ENCODE measurements around the gene AMIGO3. TPM values are rescaled to one million over a fixed set of nuclear protein-coding genes. Genes with fewer than 3 reads are reported as not detected.

Gene AMIGO3
- total RNA-seq, 1 donor from 2014 or later = not detected

DNA sequence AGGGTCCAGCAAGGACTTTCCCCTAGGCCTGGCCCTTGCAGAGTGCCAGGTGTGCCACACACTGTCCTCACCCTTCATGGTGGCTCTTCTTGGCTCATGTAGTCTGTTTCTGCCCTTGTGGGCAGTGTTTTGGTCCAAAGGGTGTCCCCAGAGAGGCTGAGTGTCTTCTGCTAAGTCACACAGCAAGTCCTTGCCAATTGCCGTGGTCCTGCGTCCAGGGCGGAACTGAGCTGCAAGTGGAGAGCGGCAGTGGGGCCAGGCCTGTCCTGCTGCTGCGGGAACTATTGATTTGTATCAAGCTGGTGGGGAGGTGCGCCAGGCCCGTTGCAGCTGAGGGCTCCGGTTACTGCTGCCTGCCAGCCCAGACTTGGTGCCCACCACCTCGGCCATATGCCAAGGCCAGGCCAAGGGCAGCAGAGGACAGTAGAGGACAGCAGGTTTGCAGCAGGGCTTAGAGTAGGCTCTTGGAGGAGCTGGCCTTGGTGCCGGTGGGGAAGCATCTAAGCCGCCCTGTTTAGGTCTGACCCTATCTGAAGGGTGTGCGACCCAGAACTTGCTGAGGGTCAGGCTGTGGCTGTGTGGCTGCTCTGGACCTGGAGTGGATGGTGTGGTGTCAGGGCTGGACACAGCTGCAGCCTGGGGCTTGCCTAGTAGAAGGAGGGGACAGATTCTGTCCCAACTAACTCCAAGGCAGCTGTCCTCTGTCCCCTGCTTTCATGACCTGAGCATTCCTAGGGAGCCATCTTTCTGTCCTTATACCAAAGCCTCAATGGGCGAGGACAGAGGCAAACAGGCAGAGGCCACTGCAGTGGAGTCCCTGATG, 4.5 kb downstream of the AMIGO3 start:
- H3F3A ChIP-seq (ENCODE audit: low read depth) = peaks cover 14% of the 10 kb centered on the region
- no peak overlapping the region for H3K4me2 ChIP-seq
- peaks cover 3% of the 10 kb centered on the region for H3K4me1 ChIP-seq
- H3K27ac ChIP-seq = no peak overlapping the region
- H3K27me3 ChIP-seq = peaks cover 8% of the 10 kb centered on the region
- H3K27me3 Mint-ChIP-seq (ENCODE audit: insufficient read depth, low read depth) = no peaks in the 10 kb centered on the region
- no peaks in the 10 kb centered on the region for H3K9me3 Mint-ChIP-seq
- no peak overlapping the region for H3K4me3 ChIP-seq
- H3K9ac ChIP-seq = no peak overlapping the region
- no peak overlapping the region for H3K4me3 Mint-ChIP-seq
- H3K36me3 Mint-ChIP-seq = peaks cover 3% of the 10 kb centered on the region
- H2AFZ ChIP-seq (replicated peaks) = no peak overlapping the region
- peaks cover 8% of the 10 kb centered on the region for H3K4me1 Mint-ChIP-seq
- no peaks in the 10 kb centered on the region for H3K36me3 ChIP-seq
- H3K79me2 ChIP-seq (ENCODE audit: low read depth) = no peaks in the 10 kb centered on the region
- H4K20me1 ChIP-seq (ENCODE audit: low read depth) = no peaks in the 10 kb centered on the region
- no peak for DNase-seq (ENCODE audit: low spot score)
- no peaks in the 10 kb centered on the region for H3K9me3 ChIP-seq (ENCODE audit: low read depth)
- no peak overlapping the region for H3K27ac Mint-ChIP-seq
- TF ChIP-seq EZH2 (IDR thresholded peaks at IDR 0.05) (no peak), EZH2phosphoT487 (IDR thresholded peaks at IDR 0.05) (no peak), CTCF (IDR thresholded peaks at IDR 0.05) (no peak)

- no peak overlapping the region for H3K4me3 ChIP-seq
- no peak for DNase-seq (ENCODE audit: low spot score)
- no peaks in the 10 kb centered on the region for H3K36me3 ChIP-seq
- no peak overlapping the region for H3K27ac Mint-ChIP-seq
- no peaks in the 10 kb centered on the region for H3K4me1 ChIP-seq
- H3K27me3 ChIP-seq = peaks cover 4% of the 10 kb centered on the region
- no peak overlapping the region for H3K9ac ChIP-seq
- no peaks in the 10 kb centered on the region for H3K9me3 Mint-ChIP-seq
- H3F3A ChIP-seq (ENCODE audit: low read depth) = peaks cover 1% of the 10 kb centered on the region
- H3K9me3 ChIP-seq (ENCODE audit: low read depth) = no peaks in the 10 kb centered on the region
- TF ChIP-seq EZH2 (IDR thresholded peaks at IDR 0.05) (no peak), CTCF (IDR thresholded peaks at IDR 0.05) (no peak), EZH2phosphoT487 (IDR thresholded peaks at IDR 0.05) (no peak)
- H3K4me1 Mint-ChIP-seq = peaks cover under 1% of the 10 kb centered on the region
- no peaks in the 10 kb centered on the region for H4K20me1 ChIP-seq (ENCODE audit: low read depth)
- no peak overlapping the region for H3K27ac ChIP-seq
- H3K27me3 Mint-ChIP-seq (ENCODE audit: insufficient read depth, low read depth) = no peaks in the 10 kb centered on the region
- H3K4me2 ChIP-seq = no peak overlapping the region
- H3K36me3 Mint-ChIP-seq = no peaks in the 10 kb centered on the region
- no peaks in the 10 kb centered on the region for H3K79me2 ChIP-seq (ENCODE audit: low read depth)
- H2AFZ ChIP-seq (replicated peaks) = no peak overlapping the region
- H3K4me3 Mint-ChIP-seq = no peak overlapping the region
Measured at GRCh38 chr3:49713336-49714105, 6.0 kb downstream of the AMIGO3 start.

DNA sequence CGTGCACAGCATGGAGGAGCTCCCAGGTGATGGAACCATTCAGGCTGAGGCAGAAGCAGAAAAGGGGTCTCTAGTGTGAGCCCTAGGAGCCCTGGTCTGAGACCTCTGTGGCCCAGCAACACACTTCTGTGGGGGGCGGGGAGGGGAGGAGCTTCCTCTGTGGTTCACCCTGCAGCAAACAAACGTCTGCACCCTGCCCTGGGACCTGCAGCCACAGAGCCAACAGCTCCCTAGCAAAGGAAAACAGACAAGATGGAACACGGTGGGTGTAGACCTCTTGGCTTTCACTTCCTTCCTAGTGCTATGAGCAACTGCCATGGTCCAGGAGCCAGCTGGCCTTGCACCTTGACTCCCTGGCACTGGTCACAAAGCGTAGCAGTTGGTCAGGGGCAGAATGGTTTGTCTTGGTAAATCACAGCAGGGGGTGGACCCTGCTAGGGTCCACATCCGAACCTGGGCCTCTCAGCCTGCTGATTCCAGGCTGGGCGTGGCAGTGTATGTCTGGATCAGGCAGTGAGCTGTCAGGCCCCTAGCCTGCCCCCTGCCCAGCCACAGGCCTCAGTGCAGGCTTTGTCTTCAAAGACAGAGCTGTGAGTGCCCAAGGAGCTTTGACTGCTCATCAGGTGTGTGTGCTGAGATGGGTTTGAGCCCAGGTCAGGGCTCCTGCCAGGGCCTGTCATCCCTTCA, 6.7 kb downstream of the AMIGO3 start:
- peak; percentile 21 for DNase-seq (ENCODE audit: low spot score)
- no peak for TF ChIP-seq EZH2phosphoT487 (IDR thresholded peaks at IDR 0.05)
- TF ChIP-seq EZH2 (IDR thresholded peaks at IDR 0.05) = no peak
- TF ChIP-seq CTCF (IDR thresholded peaks at IDR 0.05) = no peak
- Histone ChIP-seq H3K4me2 (no peak overlapping the region), H4K20me1 (ENCODE audit: low read depth) (no peaks in the 10 kb centered on the region), H2AFZ (replicated peaks) (no peak overlapping the region), H3F3A (ENCODE audit: low read depth) (no peaks in the 10 kb centered on the region), H3K4me1 (no peaks in the 10 kb centered on the region), H3K79me2 (ENCODE audit: low read depth) (no peaks in the 10 kb centered on the region), H3K9me3 (ENCODE audit: low read depth) (no peaks in the 10 kb centered on the region), H3K27me3 (no peaks in the 10 kb centered on the region), H3K4me3 (no peak overlapping the region), H3K9ac (no peak overlapping the region), H3K36me3 (no peaks in the 10 kb centered on the region), H3K27ac (no peak overlapping the region)
- no peaks in the 10 kb centered on the region for H3K4me1 Mint-ChIP-seq
- no peaks in the 10 kb centered on the region for H3K27me3 Mint-ChIP-seq (ENCODE audit: insufficient read depth, low read depth)
- H3K9me3 Mint-ChIP-seq = no peaks in the 10 kb centered on the region
- H3K27ac Mint-ChIP-seq = no peak overlapping the region
- no peak overlapping the region for H3K4me3 Mint-ChIP-seq
- H3K36me3 Mint-ChIP-seq = no peaks in the 10 kb centered on the region

Data from neural progenitor cell (in vitro differentiated cells).